ENCODE results near the gene SLC2A10. TPM values are rescaled to one million over a fixed set of nuclear protein-coding genes. Genes with fewer than 3 reads are reported as not detected.

SLC2A10 gene
- total RNA-seq, 1 experiment from 2014 or later: 4.2 TPM

DNA sequence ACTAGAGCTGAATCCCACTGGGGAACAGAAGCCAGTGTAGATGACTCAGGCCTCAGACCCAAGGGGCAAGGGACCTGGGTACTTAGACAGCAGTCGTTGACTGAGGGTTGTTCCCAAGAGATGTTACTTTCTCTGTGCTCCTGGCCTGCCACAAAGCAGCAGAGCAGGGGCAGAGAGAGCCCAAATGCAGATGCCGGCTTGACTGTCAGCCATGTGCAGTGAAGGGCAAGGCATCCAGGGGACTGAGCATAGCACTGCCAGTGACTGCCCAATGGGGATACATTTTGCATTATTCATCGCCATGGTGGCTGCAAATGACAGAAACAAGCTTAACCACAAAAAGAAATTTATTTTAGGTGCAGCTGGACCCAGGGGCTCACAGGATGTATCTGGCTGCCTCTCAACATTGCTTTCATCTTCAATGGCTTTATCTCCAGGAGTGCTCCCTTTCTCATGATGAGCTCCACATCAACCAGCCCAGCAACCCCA lies 12.6 kb upstream of the SLC2A10 start:
- BruUV-seq (replicated peaks): no TSS peak
- no peaks in the 10 kb centered on the region for H3K27me3 Mint-ChIP-seq (ENCODE audit: insufficient read depth, unreplicated experiment)
- peak in 1 of 2 experiments; percentile 34 for DNase-seq
- no peak overlapping the region for H3K4me3 Mint-ChIP-seq (ENCODE audit: unreplicated experiment)
- TF ChIP-seq, protein P1, sequence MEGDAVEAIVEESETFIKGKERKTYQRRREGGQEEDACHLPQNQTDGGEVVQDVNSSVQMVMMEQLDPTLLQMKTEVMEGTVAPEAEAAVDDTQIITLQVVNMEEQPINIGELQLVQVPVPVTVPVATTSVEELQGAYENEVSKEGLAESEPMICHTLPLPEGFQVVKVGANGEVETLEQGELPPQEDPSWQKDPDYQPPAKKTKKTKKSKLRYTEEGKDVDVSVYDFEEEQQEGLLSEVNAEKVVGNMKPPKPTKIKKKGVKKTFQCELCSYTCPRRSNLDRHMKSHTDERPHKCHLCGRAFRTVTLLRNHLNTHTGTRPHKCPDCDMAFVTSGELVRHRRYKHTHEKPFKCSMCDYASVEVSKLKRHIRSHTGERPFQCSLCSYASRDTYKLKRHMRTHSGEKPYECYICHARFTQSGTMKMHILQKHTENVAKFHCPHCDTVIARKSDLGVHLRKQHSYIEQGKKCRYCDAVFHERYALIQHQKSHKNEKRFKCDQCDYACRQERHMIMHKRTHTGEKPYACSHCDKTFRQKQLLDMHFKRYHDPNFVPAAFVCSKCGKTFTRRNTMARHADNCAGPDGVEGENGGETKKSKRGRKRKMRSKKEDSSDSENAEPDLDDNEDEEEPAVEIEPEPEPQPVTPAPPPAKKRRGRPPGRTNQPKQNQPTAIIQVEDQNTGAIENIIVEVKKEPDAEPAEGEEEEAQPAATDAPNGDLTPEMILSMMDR (IDR thresholded peaks at IDR 0.05; ENCODE audit: insufficient read depth in 1 of 2, low read depth in 1 of 2, low read length in 1 of 2, severe bottlenecking in 1 of 2, unreplicated experiment in 1 of 2): no peak
- peaks cover 3% of the 10 kb centered on the region; the same call in 1 of the 2 replicates for H3K9me3 ChIP-seq
- H3K27me3 ChIP-seq (replicated peaks; ENCODE audit: control insufficient read depth, insufficient read depth, low read length): 0 out of 2 replicates have a peak, but pooled peaks cover 1% of the 10 kb centered on the region
- no peaks in the 10 kb centered on the region for H3K4me1 Mint-ChIP-seq (ENCODE audit: low read depth, unreplicated experiment)
- H3K4me3 ChIP-seq (ENCODE audit: low read depth, low read length): no peak overlapping the region
- no peaks in the 10 kb centered on the region for H3K36me3 Mint-ChIP-seq (ENCODE audit: insufficient read depth, unreplicated experiment)
- ChIA-PET POLR2A (no interaction called here), CTCF (interaction anchor here (0.6 to 1.1 kb wide), 3 partner anchors 13 to 62 kb away, joined by 3 read pairs; no protein-coding TSS in a partner anchor)
- no peaks in the 10 kb centered on the region for H3K9me3 Mint-ChIP-seq (ENCODE audit: unreplicated experiment)
- H3K4me1 ChIP-seq: no peaks in the 10 kb centered on the region
- no peaks in the 10 kb centered on the region for H3K36me3 ChIP-seq (ENCODE audit: control insufficient read depth, insufficient read depth, low read length)
- intact Hi-C loops (cut with micrococcal nuclease; ENCODE audit: unreplicated experiment): no loop called here
- no peak overlapping the region for H3K27ac Mint-ChIP-seq (ENCODE audit: unreplicated experiment)

DNA sequence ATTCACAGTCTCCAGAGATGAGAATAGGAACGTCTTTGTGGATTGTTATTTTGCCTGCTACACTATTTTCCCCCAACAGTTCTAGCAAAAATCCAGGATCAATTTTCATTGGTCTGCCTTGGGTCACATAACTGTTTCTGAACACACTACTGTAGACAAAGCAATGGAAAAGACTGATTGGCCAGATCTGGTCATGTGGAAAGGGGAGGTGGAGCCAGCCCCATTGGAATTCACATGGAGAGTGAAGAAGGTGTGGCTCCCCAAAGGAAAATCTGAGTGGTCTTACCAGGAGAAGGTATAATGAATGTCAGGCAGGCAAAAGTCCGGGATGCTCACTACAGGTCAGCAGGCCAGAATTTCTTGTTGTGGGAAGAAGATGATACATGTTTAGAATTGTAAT lies 10.7 kb upstream of the SLC2A10 start:
- Mint-ChIP-seq H3K9me3 (ENCODE audit: unreplicated experiment) (peaks cover 4% of the 10 kb centered on the region), H3K27ac (ENCODE audit: unreplicated experiment) (no peak overlapping the region), H3K4me1 (ENCODE audit: low read depth, unreplicated experiment) (no peaks in the 10 kb centered on the region), H3K27me3 (ENCODE audit: insufficient read depth, unreplicated experiment) (no peaks in the 10 kb centered on the region), H3K4me3 (ENCODE audit: unreplicated experiment) (no peak overlapping the region), H3K36me3 (ENCODE audit: insufficient read depth, unreplicated experiment) (no peaks in the 10 kb centered on the region)
- 0 out of 2 replicates have a peak, but pooled peaks cover 1% of the 10 kb centered on the region for H3K27me3 ChIP-seq (replicated peaks; ENCODE audit: control insufficient read depth, insufficient read depth, low read length)
- intact Hi-C loops (cut with micrococcal nuclease; ENCODE audit: unreplicated experiment): loop anchor here (1.0 kb wide), 1 partner anchor 177 kb away; no protein-coding TSS in a partner anchor
- no peaks in the 10 kb centered on the region for H3K36me3 ChIP-seq (ENCODE audit: control insufficient read depth, insufficient read depth, low read length)
- H3K4me1 ChIP-seq: no peaks in the 10 kb centered on the region
- H3K4me3 ChIP-seq (ENCODE audit: low read depth, low read length): no peak overlapping the region
- TF ChIP-seq, protein P1 (IDR thresholded peaks at IDR 0.05; ENCODE audit: insufficient read depth in 1 of 2, low read depth in 1 of 2, low read length in 1 of 2, severe bottlenecking in 1 of 2, unreplicated experiment in 1 of 2): no peak
- no TSS peak for BruUV-seq (replicated peaks)
- ChIA-PET CTCF (interaction anchor here (1.0 kb wide), 1 partner anchor 92 kb away, joined by 4 read pairs; no protein-coding TSS in a partner anchor), POLR2A (no interaction called here)
- H3K9me3 ChIP-seq: peaks cover 3% of the 10 kb centered on the region; the same call in 1 of the 2 replicates
- DNase-seq: no peak

- BruUV-seq (replicated peaks): no TSS peak
- H3K4me3 Mint-ChIP-seq (ENCODE audit: unreplicated experiment): no peak overlapping the region
- H3K4me3 ChIP-seq (ENCODE audit: low read depth, low read length): no peak overlapping the region
- ChIA-PET CTCF (interaction anchor here (1.0 kb wide), 1 partner anchor 93 kb away, joined by 4 read pairs; no protein-coding TSS in a partner anchor), POLR2A (no interaction called here)
- H3K9me3 Mint-ChIP-seq (ENCODE audit: unreplicated experiment): peaks cover 12% of the 10 kb centered on the region
- peak in 1 of 2 experiments; percentile 70 for DNase-seq
- no peaks in the 10 kb centered on the region for H3K27me3 Mint-ChIP-seq (ENCODE audit: insufficient read depth, unreplicated experiment)
- peaks cover 3% of the 10 kb centered on the region; the same call in 1 of the 2 replicates for H3K4me1 ChIP-seq
- no peak overlapping the region for H3K27ac Mint-ChIP-seq (ENCODE audit: unreplicated experiment)
- no peaks in the 10 kb centered on the region for H3K36me3 Mint-ChIP-seq (ENCODE audit: insufficient read depth, unreplicated experiment)
- H3K4me1 Mint-ChIP-seq (ENCODE audit: low read depth, unreplicated experiment): no peaks in the 10 kb centered on the region
- peaks cover 3% of the 10 kb centered on the region; the same call in 1 of the 2 replicates for H3K9me3 ChIP-seq
- TF ChIP-seq, protein P1 (IDR thresholded peaks at IDR 0.05; ENCODE audit: insufficient read depth in 1 of 2, low read depth in 1 of 2, low read length in 1 of 2, severe bottlenecking in 1 of 2, unreplicated experiment in 1 of 2): peak; percentile 95 to 98
- H3K36me3 ChIP-seq (ENCODE audit: control insufficient read depth, insufficient read depth, low read length): no peaks in the 10 kb centered on the region
- intact Hi-C loops (cut with micrococcal nuclease; ENCODE audit: unreplicated experiment): loop anchor here (1.0 kb wide), 1 partner anchor 179 kb away; no protein-coding TSS in a partner anchor
- 0 out of 2 replicates have a peak, but pooled peaks cover 1% of the 10 kb centered on the region for H3K27me3 ChIP-seq (replicated peaks; ENCODE audit: control insufficient read depth, insufficient read depth, low read length)
These were observed 9.6 kb upstream of the SLC2A10 start for GRCh38 chr20:46699651-46700359.
